ENCODE results near the gene RMND1.

The RMND1 gene

DNA sequence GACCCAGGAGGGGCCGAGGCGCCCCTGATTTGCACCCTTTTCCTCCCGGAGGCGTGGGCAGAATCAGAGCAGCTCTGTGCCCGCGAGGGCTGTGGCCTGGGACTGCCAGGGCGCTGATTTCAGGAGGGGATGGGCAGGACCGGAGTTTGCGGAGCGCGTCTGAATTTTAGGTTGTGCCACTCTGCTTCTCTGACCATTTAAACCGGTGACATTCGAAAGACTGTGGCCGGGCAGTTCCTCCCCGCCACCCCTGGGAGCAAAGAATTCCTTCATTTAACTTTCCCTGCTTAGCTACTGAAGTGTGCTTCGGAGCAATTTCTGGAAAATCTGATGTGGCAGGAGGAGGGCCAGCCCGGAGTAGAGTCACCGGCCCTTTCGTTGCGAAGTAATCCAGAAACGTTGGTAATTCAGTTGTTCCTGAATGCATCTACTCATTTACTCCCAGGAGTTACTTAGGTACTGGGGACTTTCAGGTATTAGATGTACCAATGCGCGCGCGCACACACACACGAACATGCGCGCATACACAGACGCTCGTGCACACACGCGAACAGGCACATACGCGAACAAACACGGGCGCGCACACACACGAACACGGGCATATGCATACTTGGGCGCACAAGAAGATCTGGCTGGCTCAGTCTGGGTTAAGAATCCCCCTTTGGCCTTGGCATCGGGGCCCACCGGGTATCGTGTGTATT, 42.5 kb upstream of the RMND1 start:
- Histone ChIP-seq H3K27ac (ENCODE audit: low read depth, low read length, poor library complexity, severe bottlenecking) (no peak overlapping the region), H3K4me2 (ENCODE audit: low read length) (peak overlapping the region; percentile 29; the same call in 1 of the 2 replicates), H3F3A (ENCODE audit: insufficient read depth, low read length) (no peaks in the 10 kb centered on the region), H2AFZ (ENCODE audit: low read length) (no peak overlapping the region), H3K79me2 (ENCODE audit: insufficient read depth, low read length) (no peaks in the 10 kb centered on the region), H3K4me3 (ENCODE audit: low read depth, low read length, poor library complexity, severe bottlenecking) (peak overlapping the region; percentile 39), H3K9me3 (ENCODE audit: low read length) (no peaks in the 10 kb centered on the region), H3K9ac (ENCODE audit: low read length) (no peak overlapping the region), H3K9me2 (ENCODE audit: low read depth, low read length) (no peaks in the 10 kb centered on the region), H3K4me1 (ENCODE audit: insufficient read depth, low read length, severe bottlenecking) (no peaks in the 10 kb centered on the region), H3K36me3 (ENCODE audit: insufficient read depth, low read length) (no peaks in the 10 kb centered on the region), H4K20me1 (ENCODE audit: insufficient read depth, low read length) (no peaks in the 10 kb centered on the region), H3K27me3 (ENCODE audit: insufficient read depth, low read length) (0 out of 2 replicates have a peak, but pooled peaks cover 3% of the 10 kb centered on the region)
- no peak for TF ChIP-seq EZH2 (IDR thresholded peaks at IDR 0.05; ENCODE audit: borderline replicate concordance, low read length)
- TF ChIP-seq, protein P1, sequence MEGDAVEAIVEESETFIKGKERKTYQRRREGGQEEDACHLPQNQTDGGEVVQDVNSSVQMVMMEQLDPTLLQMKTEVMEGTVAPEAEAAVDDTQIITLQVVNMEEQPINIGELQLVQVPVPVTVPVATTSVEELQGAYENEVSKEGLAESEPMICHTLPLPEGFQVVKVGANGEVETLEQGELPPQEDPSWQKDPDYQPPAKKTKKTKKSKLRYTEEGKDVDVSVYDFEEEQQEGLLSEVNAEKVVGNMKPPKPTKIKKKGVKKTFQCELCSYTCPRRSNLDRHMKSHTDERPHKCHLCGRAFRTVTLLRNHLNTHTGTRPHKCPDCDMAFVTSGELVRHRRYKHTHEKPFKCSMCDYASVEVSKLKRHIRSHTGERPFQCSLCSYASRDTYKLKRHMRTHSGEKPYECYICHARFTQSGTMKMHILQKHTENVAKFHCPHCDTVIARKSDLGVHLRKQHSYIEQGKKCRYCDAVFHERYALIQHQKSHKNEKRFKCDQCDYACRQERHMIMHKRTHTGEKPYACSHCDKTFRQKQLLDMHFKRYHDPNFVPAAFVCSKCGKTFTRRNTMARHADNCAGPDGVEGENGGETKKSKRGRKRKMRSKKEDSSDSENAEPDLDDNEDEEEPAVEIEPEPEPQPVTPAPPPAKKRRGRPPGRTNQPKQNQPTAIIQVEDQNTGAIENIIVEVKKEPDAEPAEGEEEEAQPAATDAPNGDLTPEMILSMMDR (IDR thresholded peaks at IDR 0.05; ENCODE audit: low read length), result no peak

DNA sequence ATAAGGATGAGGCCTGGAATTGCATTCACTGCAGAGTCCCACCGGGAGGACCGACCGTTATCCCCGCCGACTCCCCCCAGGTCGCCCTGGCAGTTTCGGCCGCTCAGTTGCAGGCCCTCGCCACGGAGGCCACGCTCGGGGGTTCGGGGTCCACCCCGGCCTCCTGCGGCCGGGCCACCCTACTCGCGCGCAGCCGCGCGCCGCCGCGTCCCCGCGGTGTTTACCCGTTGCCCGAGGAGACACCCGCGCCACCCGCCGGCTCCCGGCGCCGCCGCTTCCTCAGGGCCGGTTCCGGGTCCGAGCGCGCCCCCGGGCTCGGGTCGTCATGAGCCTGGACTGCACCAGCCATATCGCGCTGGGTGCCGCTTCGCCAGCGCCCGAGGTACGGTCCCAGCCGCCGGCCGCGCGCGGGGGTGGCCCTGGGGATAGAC, 41.9 kb upstream of the RMND1 start, which contains the start of gene CCDC170:
Gene CCDC170, plus strand, starts transcription at position 214 of the 431 bp plus-strand sequence. Its CDS starts 112 bp downstream, at position 326.
- Histone ChIP-seq H3K36me3 (ENCODE audit: insufficient read depth, low read length) (no peaks in the 10 kb centered on the region), H2AFZ (ENCODE audit: low read length) (no peak within 1 kb of the TSS), H3K79me2 (ENCODE audit: insufficient read depth, low read length) (no peaks in the 10 kb centered on the region), H3K4me2 (ENCODE audit: low read length) (peak within 1 kb of the TSS; percentile 29; the same call in 1 of the 2 replicates), H3K9ac (ENCODE audit: low read length) (no peak within 1 kb of the TSS), H3K4me3 (ENCODE audit: low read depth, low read length, poor library complexity, severe bottlenecking) (peak within 1 kb of the TSS; percentile 39), H3K9me3 (ENCODE audit: low read length) (no peaks in the 10 kb centered on the region), H3K27ac (ENCODE audit: low read depth, low read length, poor library complexity, severe bottlenecking) (no peak within 1 kb of the TSS), H3K4me1 (ENCODE audit: insufficient read depth, low read length, severe bottlenecking) (no peaks in the 10 kb centered on the region), H3F3A (ENCODE audit: insufficient read depth, low read length) (no peaks in the 10 kb centered on the region), H4K20me1 (ENCODE audit: insufficient read depth, low read length) (no peaks in the 10 kb centered on the region), H3K27me3 (ENCODE audit: insufficient read depth, low read length) (0 out of 2 replicates have a peak, but pooled peaks cover 3% of the 10 kb centered on the region), H3K9me2 (ENCODE audit: low read depth, low read length) (no peaks in the 10 kb centered on the region)
- TF ChIP-seq EZH2 (IDR thresholded peaks at IDR 0.05; ENCODE audit: borderline replicate concordance, low read length), result no peak
- TF ChIP-seq, protein P1 (IDR thresholded peaks at IDR 0.05; ENCODE audit: low read length), result no peak

DNA sequence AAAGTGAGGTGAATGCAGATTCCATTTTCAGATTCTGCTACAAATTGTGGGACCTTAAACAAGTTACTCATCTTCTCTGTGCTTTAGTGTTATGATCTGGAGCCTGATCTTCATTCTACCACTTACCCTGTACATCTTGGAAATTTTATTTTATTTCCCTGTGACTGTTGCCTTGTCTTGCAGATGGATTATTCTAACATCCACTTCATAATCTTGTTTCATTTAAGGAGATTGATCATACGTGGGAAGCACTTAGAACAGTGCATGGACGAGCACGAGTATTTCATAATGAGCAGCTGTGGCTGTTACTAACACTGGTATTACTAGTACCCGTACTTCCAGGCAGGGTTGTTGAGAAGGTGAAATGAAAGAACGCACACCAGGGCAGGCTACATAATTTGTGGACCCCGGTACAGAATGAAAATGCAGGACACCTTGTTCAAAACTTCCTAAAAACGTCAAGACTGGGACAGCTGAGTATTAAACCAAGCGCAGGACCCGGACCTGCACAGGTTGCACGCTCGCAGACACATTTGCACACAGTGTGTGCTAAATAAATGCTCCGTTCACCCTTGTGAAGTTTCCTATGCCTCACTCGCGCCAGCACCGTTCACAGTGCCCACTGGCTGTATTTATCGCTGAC, 41.4 kb upstream of the RMND1 start:
- Histone ChIP-seq H3K79me2 (ENCODE audit: insufficient read depth, low read length) (no peaks in the 10 kb centered on the region), H3K4me2 (ENCODE audit: low read length) (peak overlapping the region; percentile 23; the same call in 1 of the 2 replicates), H3K36me3 (ENCODE audit: insufficient read depth, low read length) (no peaks in the 10 kb centered on the region), H3K27ac (ENCODE audit: low read depth, low read length, poor library complexity, severe bottlenecking) (no peak overlapping the region), H2AFZ (ENCODE audit: low read length) (no peak overlapping the region), H3K4me1 (ENCODE audit: insufficient read depth, low read length, severe bottlenecking) (no peaks in the 10 kb centered on the region), H3K4me3 (ENCODE audit: low read depth, low read length, poor library complexity, severe bottlenecking) (peak overlapping the region; percentile 39), H3K9ac (ENCODE audit: low read length) (no peak overlapping the region), H3F3A (ENCODE audit: insufficient read depth, low read length) (no peaks in the 10 kb centered on the region), H4K20me1 (ENCODE audit: insufficient read depth, low read length) (no peaks in the 10 kb centered on the region), H3K9me3 (ENCODE audit: low read length) (no peaks in the 10 kb centered on the region), H3K27me3 (ENCODE audit: insufficient read depth, low read length) (0 out of 2 replicates have a peak, but pooled peaks cover 3% of the 10 kb centered on the region), H3K9me2 (ENCODE audit: low read depth, low read length) (no peaks in the 10 kb centered on the region)
- TF ChIP-seq, protein P1 (IDR thresholded peaks at IDR 0.05; ENCODE audit: low read length), result no peak
- no peak for TF ChIP-seq EZH2 (IDR thresholded peaks at IDR 0.05; ENCODE audit: borderline replicate concordance, low read length)

Data from OCI-LY1 (cell line).